Suppressor macrophage treated with lipopolysaccharide for 4 hours (primary cell): ENCODE measurements around the gene RMRP.
"Not testable (repeated sequence)": the region's sequence is repeated elsewhere in the genome, so short reads cannot be mapped to it uniquely, and the experiment has no call there.

ENCODE experiments used
- DNase-seq: peaks from one replicate; pipeline ENCODE4 v3.0.0-alpha.2; 2020

RMRP gene

GRCh38 chr9:35640431-35640830 is 17.4 kb downstream of the RMRP start:
- not testable (repeated sequence) for DNase-seq

DNA sequence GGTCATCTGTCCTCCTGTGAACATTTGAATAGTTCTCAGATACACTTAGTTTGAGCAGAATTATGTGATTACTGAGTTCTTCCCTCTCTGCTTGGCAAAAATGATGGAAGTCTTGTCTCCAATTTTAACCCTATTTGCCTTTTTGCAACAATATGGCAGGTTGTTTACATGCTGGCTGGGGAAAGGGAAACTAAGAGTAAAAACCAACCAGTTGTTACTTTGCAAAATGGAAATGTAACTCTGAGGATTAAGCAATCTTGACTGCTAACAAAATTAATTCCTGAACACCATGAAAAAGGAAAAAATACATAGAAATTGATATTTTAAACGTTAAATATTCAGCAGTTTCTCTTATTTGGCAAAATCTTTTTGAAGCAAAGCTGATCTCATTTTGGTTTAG is 18.2 kb downstream of the RMRP start:
- peak; percentile 66 for DNase-seq

- DNase-seq, result peak; percentile 72
These were observed 18.6 kb downstream of the RMRP start for GRCh38 chr9:35639225-35639624.

- not testable (repeated sequence) for DNase-seq
These were observed 19.1 kb downstream of the RMRP start for GRCh38 chr9:35638751-35639150.

DNA sequence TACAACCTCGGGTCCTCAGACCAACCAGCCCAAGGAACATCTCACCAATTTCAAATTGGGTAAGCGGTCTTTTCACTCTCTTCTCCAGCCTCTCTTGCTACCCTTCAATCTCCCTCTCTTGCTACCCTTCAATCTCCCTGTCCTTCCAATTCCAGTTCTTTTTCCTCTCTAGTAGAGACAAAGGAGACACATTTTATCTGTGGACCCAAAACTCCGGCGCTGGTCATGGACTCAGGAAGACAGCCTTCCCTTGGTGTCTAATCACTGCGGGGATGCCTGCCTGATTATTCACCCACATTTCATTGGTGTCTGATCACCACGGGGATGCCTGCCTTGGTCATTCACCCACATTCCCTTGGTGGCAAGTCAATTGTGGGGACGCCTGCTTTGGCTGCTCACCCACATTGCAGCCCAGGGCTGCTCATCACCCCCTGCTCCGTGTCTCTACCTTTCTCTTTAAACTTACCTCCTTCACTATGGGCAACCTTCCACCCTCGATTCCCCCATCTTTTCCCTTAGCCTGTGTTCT is 20.3 kb downstream of the RMRP start:
- DNase-seq, result not testable (repeated sequence)

GRCh38 chr9:35636877-35637246 is 21.0 kb downstream of the RMRP start:
- DNase-seq, result not testable (repeated sequence)

DNA sequence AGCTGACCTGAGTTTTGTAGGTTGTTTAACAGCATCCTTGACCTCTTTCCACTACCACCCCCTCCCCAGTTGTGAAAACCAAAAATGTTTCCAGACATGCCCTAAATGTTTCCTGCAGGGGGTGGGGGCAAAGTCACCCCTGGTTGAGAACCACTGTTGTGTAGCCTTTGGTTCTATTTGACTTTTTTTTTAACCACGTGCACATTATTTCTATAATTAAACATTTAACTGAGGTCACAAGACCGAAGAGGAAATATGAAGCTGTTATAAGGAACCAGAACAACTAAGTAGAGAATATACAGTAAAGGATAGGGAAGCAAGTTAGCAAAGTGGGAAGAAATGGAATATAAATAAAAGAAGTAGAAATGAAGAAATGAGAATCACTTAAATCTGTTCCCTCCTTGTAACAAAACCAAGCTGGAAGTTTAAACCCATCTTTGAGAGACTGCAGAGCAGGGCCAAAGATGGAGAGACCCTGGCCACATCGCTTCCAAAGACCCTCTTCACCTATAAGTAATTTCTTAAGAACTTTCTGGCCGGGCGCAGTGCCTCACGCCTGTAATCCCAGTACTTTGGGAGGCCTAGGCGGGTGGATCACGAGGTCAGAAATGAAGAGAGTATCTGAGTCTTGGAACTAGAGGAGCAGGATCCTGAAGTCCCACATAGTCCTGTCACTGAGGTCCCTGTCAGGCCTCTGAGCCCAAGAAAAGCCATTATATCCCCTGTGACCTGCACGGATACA is 21.5 kb downstream of the RMRP start:
- peak; percentile 72 for DNase-seq

DNA sequence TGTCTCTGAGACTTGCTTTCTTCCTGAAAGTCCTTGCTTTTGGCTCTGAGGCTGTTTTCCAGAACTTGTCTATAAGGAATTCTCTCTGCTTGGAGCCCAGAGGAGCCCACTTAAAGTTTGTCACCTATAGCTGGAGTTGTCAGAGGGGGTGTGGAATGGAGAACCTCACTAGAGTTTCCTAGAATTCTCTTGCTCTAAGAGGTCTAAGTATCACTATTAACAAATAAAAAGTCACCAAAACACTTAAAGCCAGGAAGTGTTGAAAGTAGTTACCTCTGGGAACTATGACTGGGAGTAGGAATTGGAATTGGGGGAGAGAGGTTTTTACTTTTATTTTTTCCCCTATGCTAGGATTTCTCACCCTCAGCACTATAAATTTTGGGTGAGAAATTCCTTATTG is 22.1 kb downstream of the RMRP start:
- no peak for DNase-seq

DNA sequence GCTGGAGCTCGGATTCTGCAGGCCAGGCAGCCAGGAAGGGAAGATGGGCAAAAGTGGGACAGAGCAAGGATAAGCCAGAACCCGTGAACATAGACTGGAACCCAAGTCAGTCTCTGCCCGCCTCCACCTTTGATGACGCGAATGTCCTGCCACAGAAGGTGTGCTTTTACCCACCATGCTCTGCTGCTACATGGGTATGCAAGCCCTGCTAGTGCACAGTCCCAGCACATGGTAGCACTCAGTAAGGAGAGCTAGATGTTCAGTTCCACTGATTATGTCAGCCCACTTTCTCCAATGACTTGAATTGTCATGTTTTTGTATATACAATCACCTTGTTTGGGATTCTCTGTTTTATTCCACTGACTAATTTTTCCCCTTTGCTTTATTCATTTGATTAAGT is 28.2 kb downstream of the RMRP start:
- no peak for DNase-seq

- DNase-seq, result no peak
These were observed 29.3 kb downstream of the RMRP start for GRCh38 chr9:35628389-35628991.

DNA sequence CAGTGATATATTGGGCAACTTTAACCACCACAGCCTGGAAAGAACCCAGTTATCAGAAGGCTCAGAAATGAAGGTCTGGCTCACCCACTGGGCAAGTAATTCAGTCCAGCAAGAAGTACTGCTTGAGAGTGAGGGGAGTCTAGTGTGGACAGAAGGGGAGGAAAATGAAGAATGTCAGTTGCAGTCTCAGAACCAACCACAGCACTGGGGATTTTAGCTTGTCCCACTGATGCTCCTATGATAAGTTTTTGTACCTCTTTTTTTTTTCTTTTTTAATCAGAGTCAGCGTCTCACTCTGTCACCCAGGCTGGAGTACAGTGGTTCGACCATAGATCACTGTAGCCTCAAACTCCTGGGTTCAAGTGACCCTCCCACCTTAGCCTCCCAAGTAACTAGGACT is 30.2 kb downstream of the RMRP start:
- DNase-seq, result no peak

DNA sequence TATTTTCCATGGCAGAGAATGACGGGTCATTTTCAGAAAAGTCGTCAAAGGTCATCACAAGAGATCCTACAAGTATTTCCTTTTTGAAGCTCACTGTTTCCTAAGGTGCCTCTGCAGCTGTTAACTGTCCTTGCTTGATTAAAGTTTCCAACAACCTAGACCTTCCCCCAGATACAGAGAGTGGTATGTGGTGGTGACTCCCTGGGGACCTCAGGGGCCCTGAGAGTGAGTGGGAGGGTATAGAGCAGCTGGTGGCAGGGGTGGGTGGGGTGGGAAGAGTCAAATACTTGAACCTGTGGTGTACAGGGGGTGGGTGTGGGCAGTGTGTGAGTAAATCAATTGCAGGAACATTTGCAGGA is 38.0 kb downstream of the RMRP start:
- DNase-seq, result no peak

DNA sequence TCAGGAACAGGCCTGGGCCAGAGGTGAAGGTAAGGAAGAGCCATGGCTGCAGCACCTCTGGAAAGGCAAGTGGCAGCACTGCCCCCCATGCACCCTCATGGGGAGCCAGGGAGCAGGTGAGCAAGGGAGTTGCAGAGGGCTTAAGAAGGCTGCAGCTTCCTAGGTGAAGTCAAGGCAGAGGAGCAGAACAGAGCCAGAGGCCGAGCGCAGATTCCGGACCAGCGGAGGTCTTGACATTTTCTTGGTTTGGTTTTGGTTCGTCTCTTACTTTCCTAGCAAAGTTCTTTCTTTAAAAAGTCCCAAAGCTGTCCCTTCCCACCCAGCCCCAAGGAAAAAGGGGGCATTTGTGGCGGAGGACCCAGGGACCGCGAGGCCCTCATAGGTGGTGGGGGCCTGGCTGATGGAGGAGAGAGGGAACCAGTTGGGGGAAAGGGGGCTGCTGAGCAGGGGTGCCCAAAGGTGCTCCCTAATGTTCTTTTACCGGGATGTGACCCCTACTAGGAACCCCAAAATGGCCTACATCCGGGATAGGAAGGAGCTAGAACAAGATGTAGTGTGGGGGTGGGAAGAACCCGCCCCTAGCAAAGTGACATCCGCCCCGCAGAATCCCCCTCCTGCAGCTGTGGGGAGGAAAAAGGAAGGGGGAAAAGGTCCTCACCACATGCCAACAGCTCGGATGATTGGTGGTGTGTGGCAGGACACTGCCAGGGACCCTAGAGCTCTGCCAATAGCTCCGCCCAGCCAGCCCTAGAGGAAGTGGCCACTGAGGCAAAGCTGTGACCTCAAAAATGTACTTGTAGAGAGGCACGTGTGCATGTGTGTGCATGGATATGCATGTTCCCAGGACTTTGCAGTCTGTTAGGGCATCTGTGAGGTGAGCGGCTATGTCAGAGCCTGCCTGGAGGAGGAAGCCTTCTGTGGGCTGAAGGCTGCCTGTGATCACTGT is 38.7 kb downstream of the RMRP start:
- DNase-seq, result peak; percentile 77

DNA sequence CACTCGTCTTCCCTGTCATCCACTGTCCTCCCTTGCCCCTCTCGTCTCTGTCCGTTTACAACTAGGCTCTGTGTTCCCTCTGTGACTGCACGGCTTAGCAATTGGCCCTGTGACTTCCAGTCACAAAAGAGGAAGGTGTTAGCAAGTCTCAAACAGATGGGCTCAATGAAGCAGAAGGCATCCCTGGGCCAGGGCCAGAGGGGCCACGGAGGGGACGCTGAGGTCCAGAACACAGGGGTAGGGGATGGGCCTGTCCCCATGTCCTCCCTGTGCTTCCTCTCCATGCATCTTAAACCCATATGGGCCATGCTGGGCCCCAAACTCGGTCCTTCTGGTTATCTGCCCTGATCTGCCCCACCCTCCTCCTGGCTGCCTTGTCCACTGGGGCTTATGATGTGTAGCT is 39.5 kb downstream of the RMRP start, which contains the start of gene CD72:
CD72 (minus strand) TSS at position 89 of the 403 bp plus-strand sequence. CDS start 110 bp downstream, outside the sequence.
- DNase-seq, result peak; percentile 71

DNA sequence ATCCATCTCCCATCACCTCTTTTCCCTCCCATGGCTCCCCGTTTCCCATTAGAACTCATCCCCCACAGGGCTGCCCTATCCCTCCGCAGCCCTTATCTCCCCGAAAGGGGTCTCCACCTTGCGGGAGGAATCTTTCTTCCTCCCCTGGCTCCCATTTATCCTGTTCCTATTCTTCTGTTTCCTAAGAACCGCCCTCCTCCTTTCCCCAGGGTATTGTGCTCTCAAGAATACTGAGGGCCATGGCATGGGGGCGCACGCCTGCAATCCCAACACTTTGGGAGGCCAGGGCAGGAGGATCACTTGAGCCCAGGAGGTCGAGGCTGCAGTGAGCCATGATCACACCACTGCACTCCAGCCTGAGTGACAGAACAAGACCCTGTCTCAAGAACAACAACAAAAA is 40.3 kb downstream of the RMRP start:
- DNase-seq, result no peak

GRCh38 chr9:35616681-35617459 is 40.9 kb downstream of the RMRP start:
- DNase-seq, result peak; percentile 80

DNA sequence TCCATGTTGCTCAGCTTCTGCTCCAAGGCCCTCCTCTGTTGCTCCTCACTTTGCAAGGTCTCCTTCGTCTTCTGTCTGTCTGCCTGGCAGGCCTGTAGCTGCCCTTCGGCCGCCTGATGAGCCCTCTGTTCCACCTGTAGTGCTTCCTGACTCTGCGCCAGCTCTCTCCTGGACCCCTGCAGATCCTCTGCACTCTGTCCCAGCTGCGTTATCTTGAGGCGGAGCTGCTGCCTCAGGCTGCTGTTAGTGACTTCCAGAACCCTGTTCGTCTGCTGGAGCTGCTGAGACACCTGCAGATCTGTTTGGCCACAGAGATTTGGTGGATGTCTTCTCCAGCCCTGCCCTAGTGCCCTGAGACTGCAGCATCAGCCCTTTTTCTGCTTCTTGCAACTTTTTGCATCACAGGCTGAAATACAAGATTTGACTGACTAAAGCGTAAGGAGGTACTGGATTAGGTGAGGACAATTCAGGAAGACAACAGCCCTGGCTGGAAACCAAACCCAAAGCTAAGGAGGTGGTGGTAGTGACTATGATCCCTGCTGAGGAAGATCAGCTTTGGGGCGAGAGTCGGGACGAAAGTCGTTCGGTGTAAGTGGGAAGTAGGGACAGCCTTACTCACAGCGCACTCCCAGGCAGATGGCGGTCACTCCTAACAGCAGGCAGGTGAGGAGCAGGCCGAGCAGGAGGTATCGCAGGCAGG is 41.7 kb downstream of the RMRP start:
- DNase-seq, result no peak

DNA sequence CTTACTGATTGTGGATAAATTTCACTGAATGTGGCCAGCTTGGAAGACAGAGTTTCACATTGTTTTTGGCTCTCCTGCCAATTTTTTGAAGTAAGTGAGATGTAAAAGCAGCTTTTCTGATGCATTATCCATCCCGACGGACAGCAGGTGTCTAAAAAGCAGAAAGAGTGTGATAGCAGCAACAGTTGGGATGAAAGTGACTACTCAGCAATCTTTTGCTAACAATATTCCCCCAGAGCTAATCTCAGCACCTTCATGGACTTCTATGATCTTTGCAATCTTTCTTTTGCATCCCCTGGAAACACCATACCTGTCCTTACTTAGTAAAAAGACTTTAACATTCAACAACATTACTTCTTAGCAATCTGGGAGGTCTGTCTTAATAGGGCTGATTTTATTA is 45.0 kb downstream of the RMRP start:
- no peak for DNase-seq

GRCh38 chr9:35612066-35612465 is 45.8 kb downstream of the RMRP start:
- not testable (repeated sequence) for DNase-seq

DNA sequence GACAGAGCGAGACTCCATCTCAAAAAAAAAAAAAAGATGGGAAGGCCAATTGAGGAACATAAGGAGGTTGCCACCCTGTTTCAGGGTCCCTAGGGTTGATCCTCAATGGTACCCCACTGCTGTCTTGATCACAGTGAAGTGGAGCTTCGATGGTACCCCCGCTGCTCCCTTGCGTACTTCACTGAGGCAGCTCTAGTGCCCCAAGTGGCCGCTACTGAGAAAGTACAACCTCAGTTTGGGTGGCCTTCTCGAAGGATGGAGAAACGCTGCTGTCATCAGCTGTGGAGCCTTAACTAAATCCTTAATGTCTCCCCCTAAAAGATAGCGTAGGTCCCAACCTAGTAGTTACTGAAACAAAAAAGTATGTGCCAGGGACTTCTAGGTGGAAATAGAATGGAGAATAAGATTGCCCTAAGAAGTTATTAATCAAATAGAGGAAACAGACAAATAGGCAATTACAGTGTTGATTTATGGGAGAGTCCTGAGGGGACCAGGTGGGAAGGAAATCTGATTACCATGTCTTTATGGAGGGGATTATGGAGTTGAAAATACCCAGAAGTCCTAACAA is 46.5 kb downstream of the RMRP start:
- peak; percentile 69 for DNase-seq

- no peak for DNase-seq
These were observed 48.0 kb downstream of the RMRP start for GRCh38 chr9:35609820-35610163.
